ENCODE data around the gene NUP62.
"Not testable (repeated sequence)": the region's sequence is repeated elsewhere in the genome, so short reads cannot be mapped to it uniquely, and the experiment has no call there.

The NUP62 gene

GRCh38 chr19:49949742-49950589, 20.7 kb upstream of the NUP62 start:
- no peak for TF ChIP-seq CTCF (IDR thresholded peaks at IDR 0.05; ENCODE audit: insufficient read depth, low read length, poor library complexity, severe bottlenecking)
- no peaks in the 10 kb centered on the region for H3K27me3 ChIP-seq (replicated peaks; ENCODE audit: control insufficient read depth, insufficient read depth, low read length)
- DNase-seq (ENCODE audit: extremely low read depth, insufficient read length), result no peak

GRCh38 chr19:49946415-49946814, 17.1 kb upstream of the NUP62 start:
- no peaks in the 10 kb centered on the region for H3K36me3 ChIP-seq (ENCODE audit: control insufficient read depth, insufficient read depth, low read length)
- no peak for TF ChIP-seq CTCF (IDR thresholded peaks at IDR 0.05; ENCODE audit: insufficient read depth, low read length, poor library complexity, severe bottlenecking)
- no peaks in the 10 kb centered on the region for H3K27me3 ChIP-seq (replicated peaks; ENCODE audit: control insufficient read depth, insufficient read depth, low read length)
- H3K4me3 ChIP-seq (replicated peaks; ENCODE audit: low read depth, low read length), result no peak overlapping the region
- DNase-seq (ENCODE audit: extremely low read depth, insufficient read length), result no peak

More at GRCh38 chr19:49949742-49950589, 20.7 kb upstream of the NUP62 start:
- H3K4me3 ChIP-seq (replicated peaks; ENCODE audit: low read depth, low read length), result no peak overlapping the region
- no peaks in the 10 kb centered on the region for H3K36me3 ChIP-seq (ENCODE audit: control insufficient read depth, insufficient read depth, low read length)

GRCh38 chr19:49944567-49944966, 15.3 kb upstream of the NUP62 start:
- not testable (repeated sequence) for H3K27me3 ChIP-seq (replicated peaks; ENCODE audit: control insufficient read depth, insufficient read depth, low read length); H3K36me3 ChIP-seq (ENCODE audit: control insufficient read depth, insufficient read depth, low read length); DNase-seq (ENCODE audit: extremely low read depth, insufficient read length); H3K4me3 ChIP-seq (replicated peaks; ENCODE audit: low read depth, low read length)

GRCh38 chr19:49940482-49940791, 11.1 kb upstream of the NUP62 start:
- DNase-seq (ENCODE audit: extremely low read depth, insufficient read length), result no peak
- no peaks in the 10 kb centered on the region for H3K27me3 ChIP-seq (replicated peaks; ENCODE audit: control insufficient read depth, insufficient read depth, low read length)
- H3K36me3 ChIP-seq (ENCODE audit: control insufficient read depth, insufficient read depth, low read length), result no peaks in the 10 kb centered on the region
- no peak overlapping the region for H3K4me3 ChIP-seq (replicated peaks; ENCODE audit: low read depth, low read length)
- TF ChIP-seq CTCF (IDR thresholded peaks at IDR 0.05; ENCODE audit: insufficient read depth, low read length, poor library complexity, severe bottlenecking), result no peak

- Histone ChIP-seq H3K36me3 (ENCODE audit: control insufficient read depth, insufficient read depth, low read length) (no peaks in the 10 kb centered on the region), H3K4me3 (replicated peaks; ENCODE audit: low read depth, low read length) (no peak overlapping the region), H3K27me3 (replicated peaks; ENCODE audit: control insufficient read depth, insufficient read depth, low read length) (no peaks in the 10 kb centered on the region)
- peak; percentile 33 for TF ChIP-seq CTCF (IDR thresholded peaks at IDR 0.05; ENCODE audit: insufficient read depth, low read length, poor library complexity, severe bottlenecking)
- DNase-seq (ENCODE audit: extremely low read depth, insufficient read length), result no peak
These were observed 10.6 kb upstream of the NUP62 start for GRCh38 chr19:49939721-49940481.

GRCh38 chr19:49938662-49939061, 9.4 kb upstream of the NUP62 start:
- H3K27me3 ChIP-seq (replicated peaks; ENCODE audit: control insufficient read depth, insufficient read depth, low read length), result no peaks in the 10 kb centered on the region
- no peak overlapping the region for H3K4me3 ChIP-seq (replicated peaks; ENCODE audit: low read depth, low read length)
- TF ChIP-seq CTCF (IDR thresholded peaks at IDR 0.05; ENCODE audit: insufficient read depth, low read length, poor library complexity, severe bottlenecking), result no peak
- H3K36me3 ChIP-seq (ENCODE audit: control insufficient read depth, insufficient read depth, low read length), result no peaks in the 10 kb centered on the region
- DNase-seq (ENCODE audit: extremely low read depth, insufficient read length), result no peak
